H9 (cell line): ENCODE results near the gene BRD1. TPM values are rescaled to one million over a fixed set of nuclear protein-coding genes. Genes with fewer than 3 reads are reported as not detected.

Experiments
- DNase-seq: peaks from one replicate; pipeline ENCODE4 v3.0.0-alpha.2; 2017
- H2AFZ ChIP-seq: one replicate; pipeline ENCODE4 v1.6.1; 2013; ENCODE audit warnings: mild to moderate bottlenecking, low read length, control low read depth, moderate library complexity
- H2AK5ac ChIP-seq: 2 replicates; pipeline ENCODE4 v1.6.1; 2013; ENCODE audit warnings: low read length, control low read depth, mixed read lengths; ENCODE audit not compliant: insufficient read length
- H2BK120ac ChIP-seq: one replicate; pipeline ENCODE4 v1.6.1; 2013; ENCODE audit warnings: low read depth, mild to moderate bottlenecking, low read length, control low read depth, inconsistent platforms; ENCODE audit not compliant: poor library complexity, severe bottlenecking
- H2BK12ac ChIP-seq: 2 replicates; pipeline ENCODE4 v1.6.1; 2013; ENCODE audit warnings: low read length, control low read depth, mixed read lengths, low read depth; ENCODE audit not compliant: insufficient read length
- H2BK15ac ChIP-seq: 2 replicates; pipeline ENCODE4 v1.6.1; 2013; ENCODE audit warnings: low read depth, low read length, control low read depth
- H2BK20ac ChIP-seq: one replicate; pipeline ENCODE4 v1.6.1; 2013; ENCODE audit warnings: low read depth, mild to moderate bottlenecking, low read length, control low read depth, inconsistent platforms; ENCODE audit not compliant: poor library complexity, severe bottlenecking
- H2BK5ac ChIP-seq: 2 replicates; pipeline ENCODE4 v1.6.1; 2013; ENCODE audit warnings: low read length, control low read depth, mixed read lengths; ENCODE audit not compliant: insufficient read length
- H3K14ac ChIP-seq: 2 replicates; pipeline ENCODE4 v1.6.1; 2013; ENCODE audit warnings: low read length, control low read depth; ENCODE audit not compliant: insufficient read depth
- H3K18ac ChIP-seq: 2 replicates; pipeline ENCODE4 v1.6.1; 2013; ENCODE audit warnings: low read depth, mild to moderate bottlenecking, mixed read lengths, low read length, control low read depth; ENCODE audit not compliant: insufficient read length
- H3K23ac ChIP-seq: 2 replicates; pipeline ENCODE4 v1.6.1; 2013; ENCODE audit warnings: low read length, control low read depth, mixed read lengths, low read depth; ENCODE audit not compliant: insufficient read length
- H3K23me2 ChIP-seq: 2 replicates; pipeline ENCODE4 v1.6.1; 2013; ENCODE audit warnings: low read depth, mild to moderate bottlenecking, mixed read lengths, low read length, control low read depth; ENCODE audit not compliant: insufficient read length, poor library complexity, severe bottlenecking
- H3K27ac ChIP-seq: 2 replicates; pipeline ENCODE4 v1.5.1; 2013; ENCODE audit warnings: low read length, control low read depth, mixed read lengths, low read depth; ENCODE audit not compliant: insufficient read length
- H3K27me3 ChIP-seq: 2 replicates; pipeline ENCODE4 v1.6.1; 2013; ENCODE audit warnings: low read length, control low read depth, inconsistent platforms; ENCODE audit not compliant: insufficient read depth
- H3K4ac ChIP-seq: 2 replicates; pipeline ENCODE4 v1.6.1; 2013; ENCODE audit warnings: low read depth, mild to moderate bottlenecking, control low read depth, inconsistent platforms, low read length, moderate library complexity
- H3K4me1 ChIP-seq: 2 replicates; pipeline ENCODE4 v1.6.1; 2013; ENCODE audit warnings: low read length, control low read depth, inconsistent platforms; ENCODE audit not compliant: insufficient read depth
- H3K4me2 ChIP-seq: 2 replicates; pipeline ENCODE4 v1.6.1; 2013; ENCODE audit warnings: low read length, control low read depth, mixed read lengths; ENCODE audit not compliant: insufficient read length, insufficient read depth
- H3K56ac ChIP-seq: 2 replicates; pipeline ENCODE4 v1.6.1; 2013; ENCODE audit warnings: low read depth, mild to moderate bottlenecking, mixed read lengths, low read length, control low read depth; ENCODE audit not compliant: insufficient read length
- H3K79me1 ChIP-seq: 2 replicates; pipeline ENCODE4 v1.6.1; 2013; ENCODE audit warnings: low read depth, mild to moderate bottlenecking, moderate library complexity, low read length, control low read depth, inconsistent platforms; ENCODE audit not compliant: insufficient read depth, poor library complexity, severe bottlenecking
- H3K79me2 ChIP-seq: 2 replicates; pipeline ENCODE4 v1.6.1; 2013; ENCODE audit warnings: low read length, control low read depth, inconsistent platforms; ENCODE audit not compliant: insufficient read depth
- H3K9ac ChIP-seq: 2 replicates; pipeline ENCODE4 v1.6.1; 2013; ENCODE audit warnings: low read length, control low read depth, mixed read lengths; ENCODE audit not compliant: insufficient read length; ENCODE audit errors: extremely low read depth
- H3K9me3 ChIP-seq: one replicate; pipeline ENCODE4 v1.6.1; 2013; ENCODE audit warnings: low read depth, low read length, inconsistent platforms; ENCODE audit not compliant: control insufficient read depth
- H3T11ph ChIP-seq: one replicate; pipeline ENCODE4 v1.6.1; 2013; ENCODE audit warnings: mild to moderate bottlenecking, low read length, control low read depth, inconsistent platforms
- H4K20me1 ChIP-seq: one replicate; pipeline ENCODE4 v1.6.1; 2013; ENCODE audit not compliant: control insufficient read depth, insufficient read length, insufficient read depth
- H4K5ac ChIP-seq: 2 replicates; pipeline ENCODE4 v1.6.1; 2013; ENCODE audit warnings: low read depth, mild to moderate bottlenecking, mixed read lengths, low read length, control low read depth; ENCODE audit not compliant: insufficient read length
- H4K8ac ChIP-seq: replicated peaks from 2 replicates; pipeline ENCODE4 v1.6.1; 2013; ENCODE audit warnings: low read length, control low read depth, mixed read lengths, low read depth; ENCODE audit not compliant: insufficient read length
- H4K91ac ChIP-seq: 2 replicates; pipeline ENCODE4 v1.6.1; 2013; ENCODE audit warnings: low read depth, mild to moderate bottlenecking, moderate library complexity, mixed read lengths, low read length, control low read depth; ENCODE audit not compliant: insufficient read length
- H3K27ac Mint-ChIP-seq, 3 experiments: 2 replicates in 2 of 3; 3 replicates in 1 of 3; pipeline ENCODE4 v1.8.0; 2020 to 2021; ENCODE audit warnings: mixed read lengths in 3 of 3, mild to moderate bottlenecking in 1 of 3, moderate library complexity in 1 of 3
- H3K27me3 Mint-ChIP-seq: 2 replicates; pipeline ENCODE4 v1.8.0; 2021; ENCODE audit warnings: low read depth, mild to moderate bottlenecking, moderate library complexity, mixed read lengths
- H3K36me3 Mint-ChIP-seq, 3 experiments: 2 replicates in 2 of 3; 3 replicates in 1 of 3; pipeline ENCODE4 v1.8.0; 2020 to 2021; ENCODE audit warnings: low read depth in 3 of 3, mixed read lengths in 3 of 3; ENCODE audit not compliant: insufficient read depth in 1 of 3
- H3K4me1 Mint-ChIP-seq, 2 experiments: 2 replicates each; pipeline ENCODE4 v1.8.0; 2020; ENCODE audit warnings: mixed read lengths in 2 of 2
- H3K4me3 Mint-ChIP-seq, 2 experiments: 2 replicates in 1 of 2; 3 replicates in 1 of 2; pipeline ENCODE4 v1.8.0; 2020 to 2021; ENCODE audit warnings: mild to moderate bottlenecking in 2 of 2, mixed read lengths in 2 of 2, moderate library complexity in 1 of 2
- H3K9me3 Mint-ChIP-seq, 2 experiments: 2 replicates in 1 of 2; 3 replicates in 1 of 2; pipeline ENCODE4 v1.8.0; 2020; ENCODE audit warnings: mild to moderate bottlenecking in 2 of 2, mixed read lengths in 2 of 2, moderate library complexity in 1 of 2
- WGBS: extraction: QIAGEN DNeasy Blood & Tissue Kit; methylation state at CpG from one replicate; pipeline ENCODE4 v1.1.7; 2013; ENCODE audit warnings: missing lambda C conversion rate, low lambda C conversion rate, mixed read lengths; ENCODE audit not compliant: insufficient read length; ENCODE audit errors: extremely low coverage; 5-methylcytosine and 5-hydroxymethylcytosine counted together
- total RNA-seq: library from RNA; stranded (reverse); gene quantifications from 2 replicates; pipeline ENCODE4 v1.2.1, GENCODE V29; 2021
- TF ChIP-seq, protein P1 (sequence below): fragments of 200-600 bp; sonication (generic); conservative IDR thresholded peaks from 3 replicates; pipeline ENCODE4 v1.8.0; 2021; ENCODE audit warnings: antibody characterized with exemption, mild to moderate bottlenecking

Gene BRD1
- total RNA-seq, 1 experiment from 2014 or later: 51.3 TPM

DNA sequence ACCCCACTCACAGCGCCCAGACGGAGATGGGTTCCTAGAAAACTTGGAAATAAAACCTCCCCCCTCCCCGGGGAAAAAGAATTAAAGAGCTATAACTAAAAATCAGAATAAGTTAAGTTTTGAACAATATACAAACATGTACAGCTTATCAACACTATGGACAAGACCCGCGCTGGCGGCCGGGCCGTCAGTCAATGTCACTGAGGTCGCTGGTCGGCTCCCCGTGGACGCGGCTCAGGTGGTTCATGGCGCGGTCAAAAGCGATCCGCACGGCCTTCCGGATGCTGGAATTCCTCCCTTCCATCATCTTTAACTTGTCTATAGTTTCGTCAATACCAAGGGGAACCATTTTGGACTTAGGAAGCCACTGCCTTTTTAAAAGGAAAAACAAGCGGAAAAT lies 53.6 kb downstream of the BRD1 start:
- Mint-ChIP-seq H3K36me3 (peaks cover 16 to 53% (median 49%) of the 10 kb centered on the region in 3 experiments; a peak in 6 of 7 replicates), H3K27ac (peak overlapping the region in 2 of 3 experiments; percentile 44 to 83; a peak in 2 of 7 replicates), H3K9me3 (no peaks in the 10 kb centered on the region), H3K4me1 (peaks cover under 1 to 3% of the 10 kb centered on the region in 2 experiments; a peak in 2 of 4 replicates), H3K27me3 (no peaks in the 10 kb centered on the region), H3K4me3 (no peak overlapping the region)
- no CpG with 5 or more reads among the region's 21 CpGs for WGBS
- H2AFZ ChIP-seq: no peak overlapping the region
- H4K8ac ChIP-seq: no peak overlapping the region
- no peak overlapping the region for H3K9ac ChIP-seq
- DNase-seq: no peak
- H3K27me3 ChIP-seq: no peaks in the 10 kb centered on the region
- TF ChIP-seq, protein P1, sequence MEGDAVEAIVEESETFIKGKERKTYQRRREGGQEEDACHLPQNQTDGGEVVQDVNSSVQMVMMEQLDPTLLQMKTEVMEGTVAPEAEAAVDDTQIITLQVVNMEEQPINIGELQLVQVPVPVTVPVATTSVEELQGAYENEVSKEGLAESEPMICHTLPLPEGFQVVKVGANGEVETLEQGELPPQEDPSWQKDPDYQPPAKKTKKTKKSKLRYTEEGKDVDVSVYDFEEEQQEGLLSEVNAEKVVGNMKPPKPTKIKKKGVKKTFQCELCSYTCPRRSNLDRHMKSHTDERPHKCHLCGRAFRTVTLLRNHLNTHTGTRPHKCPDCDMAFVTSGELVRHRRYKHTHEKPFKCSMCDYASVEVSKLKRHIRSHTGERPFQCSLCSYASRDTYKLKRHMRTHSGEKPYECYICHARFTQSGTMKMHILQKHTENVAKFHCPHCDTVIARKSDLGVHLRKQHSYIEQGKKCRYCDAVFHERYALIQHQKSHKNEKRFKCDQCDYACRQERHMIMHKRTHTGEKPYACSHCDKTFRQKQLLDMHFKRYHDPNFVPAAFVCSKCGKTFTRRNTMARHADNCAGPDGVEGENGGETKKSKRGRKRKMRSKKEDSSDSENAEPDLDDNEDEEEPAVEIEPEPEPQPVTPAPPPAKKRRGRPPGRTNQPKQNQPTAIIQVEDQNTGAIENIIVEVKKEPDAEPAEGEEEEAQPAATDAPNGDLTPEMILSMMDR: no peak
- no peak overlapping the region for H4K91ac ChIP-seq
- H3K4me2 ChIP-seq: no peak overlapping the region
- H3K18ac ChIP-seq: no peak overlapping the region
- no peak overlapping the region for H2AK5ac ChIP-seq
- H3K9me3 ChIP-seq: no peaks in the 10 kb centered on the region
- H3K4me1 ChIP-seq: no peaks in the 10 kb centered on the region
- H2BK12ac ChIP-seq: no peak overlapping the region
- H3K79me2 ChIP-seq: no peaks in the 10 kb centered on the region
- H4K5ac ChIP-seq: no peak overlapping the region
- no peaks in the 10 kb centered on the region for H3K23me2 ChIP-seq
- no peak overlapping the region for H3K56ac ChIP-seq
- no peak overlapping the region for H2BK120ac ChIP-seq
- no peak overlapping the region for H3T11ph ChIP-seq
- H3K23ac ChIP-seq: no peak overlapping the region
- H3K4ac ChIP-seq: no peak overlapping the region
- no peak overlapping the region for H2BK15ac ChIP-seq
- no peaks in the 10 kb centered on the region for H4K20me1 ChIP-seq
- H2BK20ac ChIP-seq: no peak overlapping the region
- H3K14ac ChIP-seq: no peak overlapping the region
- H2BK5ac ChIP-seq: no peak overlapping the region
- H3K79me1 ChIP-seq: no peaks in the 10 kb centered on the region
- H3K27ac ChIP-seq: no peak overlapping the region
